ENCODE results near the gene PRKD1. TPM values are rescaled to one million over a fixed set of nuclear protein-coding genes. Genes with fewer than 3 reads are reported as not detected.

The PRKD1 gene
- total and polyA plus RNA-seq, 10 of the 15 experiments (the other 5 are each of a cell fraction or from before 2014, with no cell fraction given), result 0.02 to 0.56 TPM; not detected in 8

DNA sequence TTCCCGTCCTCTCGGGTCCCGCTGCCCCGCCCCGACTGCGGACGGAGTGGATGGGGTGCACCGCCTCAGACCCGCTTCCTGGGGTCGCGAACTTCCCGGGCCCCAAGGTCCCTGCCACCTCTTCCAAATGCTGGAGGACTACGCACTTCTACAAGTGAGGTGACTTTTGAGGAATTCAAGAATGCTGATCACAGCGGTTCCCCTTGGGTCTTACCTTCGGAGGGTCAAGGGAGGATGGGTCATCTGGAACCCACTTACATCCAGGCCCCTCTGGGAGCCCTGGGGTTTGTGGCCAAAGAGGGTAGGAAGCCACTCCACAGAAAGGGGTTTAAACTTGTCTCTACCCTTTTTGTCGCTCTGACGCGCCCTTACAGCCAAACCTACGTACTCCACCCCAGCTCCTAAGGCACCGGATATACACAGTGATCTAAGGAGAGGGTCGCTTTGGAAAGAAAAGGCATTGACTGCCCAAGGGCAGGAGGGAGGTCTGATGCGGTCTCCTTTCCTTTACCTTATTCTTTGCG, 532 bp upstream of the PRKD1 start:
- WGBS (ENCODE audit: insufficient coverage, insufficient replicate concordance, low lambda C conversion rate, missing lambda C conversion rate), result 50% methylated on average over 22 of the region's 23 CpGs
- SMC1A ChIA-PET (ENCODE audit: uncharacterized antibody, unreplicated experiment), result interaction anchor here (0.5 kb wide), 1 partner anchor 847 kb away, joined by 3 read pairs; no protein-coding TSS in a partner anchor
- H3K27ac ChIP-seq (ENCODE audit: control insufficient read depth, insufficient read depth), result no peak overlapping the region
- RAD21 ChIA-PET (ENCODE audit: unreplicated experiment), result no interaction called here
- CTCF ChIA-PET, result no interaction called here
- DNase-seq (ENCODE audit: low read depth, low spot score) (no peak), ATAC-seq (no peak), FAIRE-seq (no peak)
- peaks cover 0 to 3% of the 10 kb centered on the region in 2 experiments; a peak in 1 of 4 replicates for H3K27me3 ChIP-seq (replicated peaks in 1 of 2; ENCODE audit: control insufficient read depth in 2 of 2, insufficient read depth in 2 of 2, low read length in 1 of 2)
- POLR2A ChIA-PET, result no interaction called here
- H4K20me1 ChIP-seq (ENCODE audit: control insufficient read depth, insufficient read depth), result no peaks in the 10 kb centered on the region
- no peak overlapping the region for H3K4me3 ChIP-seq
- BruUV-seq (replicated peaks), result no TSS peak
- H3K36me3 ChIP-seq (ENCODE audit: control insufficient read depth in 2 of 2, insufficient read depth in 2 of 2, low read length in 1 of 2), result no peaks in the 10 kb centered on the region
- no peaks in the 10 kb centered on the region; the same call in 2 of the 3 replicates for H3K9me3 ChIP-seq (replicated peaks; ENCODE audit: control insufficient read depth, insufficient read depth, low read length)
- no peak overlapping the region for H3K4me2 ChIP-seq (ENCODE audit: control insufficient read depth, insufficient read depth)
- H3K79me2 ChIP-seq (ENCODE audit: control insufficient read depth, insufficient read depth, low read length), result no peaks in the 10 kb centered on the region
- no peaks in the 10 kb centered on the region for H3K4me1 ChIP-seq (ENCODE audit: control insufficient read depth, insufficient read depth, low read length)
- intact Hi-C loops (cut with micrococcal nuclease; ENCODE audit: unreplicated experiment) (no loop called here), in situ Hi-C loops (cut with MboI) (no loop called here)
- no peak overlapping the region for H3K9ac ChIP-seq (ENCODE audit: control insufficient read depth, insufficient read depth, low read length)
- H2AFZ ChIP-seq (ENCODE audit: control insufficient read depth, low read depth, low read length), result no peak overlapping the region
- TF ChIP-seq ZBED1 (IDR thresholded peaks at IDR 0.05; ENCODE audit: borderline replicate concordance), result no peak
- TF ChIP-seq, protein P1, sequence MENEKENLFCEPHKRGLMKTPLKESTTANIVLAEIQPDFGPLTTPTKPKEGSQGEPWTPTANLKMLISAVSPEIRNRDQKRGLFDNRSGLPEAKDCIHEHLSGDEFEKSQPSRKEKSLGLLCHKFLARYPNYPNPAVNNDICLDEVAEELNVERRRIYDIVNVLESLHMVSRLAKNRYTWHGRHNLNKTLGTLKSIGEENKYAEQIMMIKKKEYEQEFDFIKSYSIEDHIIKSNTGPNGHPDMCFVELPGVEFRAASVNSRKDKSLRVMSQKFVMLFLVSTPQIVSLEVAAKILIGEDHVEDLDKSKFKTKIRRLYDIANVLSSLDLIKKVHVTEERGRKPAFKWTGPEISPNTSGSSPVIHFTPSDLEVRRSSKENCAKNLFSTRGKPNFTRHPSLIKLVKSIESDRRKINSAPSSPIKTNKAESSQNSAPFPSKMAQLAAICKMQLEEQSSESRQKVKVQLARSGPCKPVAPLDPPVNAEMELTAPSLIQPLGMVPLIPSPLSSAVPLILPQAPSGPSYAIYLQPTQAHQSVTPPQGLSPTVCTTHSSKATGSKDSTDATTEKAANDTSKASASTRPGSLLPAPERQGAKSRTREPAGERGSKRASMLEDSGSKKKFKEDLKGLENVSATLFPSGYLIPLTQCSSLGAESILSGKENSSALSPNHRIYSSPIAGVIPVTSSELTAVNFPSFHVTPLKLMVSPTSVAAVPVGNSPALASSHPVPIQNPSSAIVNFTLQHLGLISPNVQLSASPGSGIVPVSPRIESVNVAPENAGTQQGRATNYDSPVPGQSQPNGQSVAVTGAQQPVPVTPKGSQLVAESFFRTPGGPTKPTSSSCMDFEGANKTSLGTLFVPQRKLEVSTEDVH (IDR thresholded peaks at IDR 0.05; ENCODE audit: low read depth, partially characterized antibody), result no peak
- TF ChIP-seq, protein P2, sequence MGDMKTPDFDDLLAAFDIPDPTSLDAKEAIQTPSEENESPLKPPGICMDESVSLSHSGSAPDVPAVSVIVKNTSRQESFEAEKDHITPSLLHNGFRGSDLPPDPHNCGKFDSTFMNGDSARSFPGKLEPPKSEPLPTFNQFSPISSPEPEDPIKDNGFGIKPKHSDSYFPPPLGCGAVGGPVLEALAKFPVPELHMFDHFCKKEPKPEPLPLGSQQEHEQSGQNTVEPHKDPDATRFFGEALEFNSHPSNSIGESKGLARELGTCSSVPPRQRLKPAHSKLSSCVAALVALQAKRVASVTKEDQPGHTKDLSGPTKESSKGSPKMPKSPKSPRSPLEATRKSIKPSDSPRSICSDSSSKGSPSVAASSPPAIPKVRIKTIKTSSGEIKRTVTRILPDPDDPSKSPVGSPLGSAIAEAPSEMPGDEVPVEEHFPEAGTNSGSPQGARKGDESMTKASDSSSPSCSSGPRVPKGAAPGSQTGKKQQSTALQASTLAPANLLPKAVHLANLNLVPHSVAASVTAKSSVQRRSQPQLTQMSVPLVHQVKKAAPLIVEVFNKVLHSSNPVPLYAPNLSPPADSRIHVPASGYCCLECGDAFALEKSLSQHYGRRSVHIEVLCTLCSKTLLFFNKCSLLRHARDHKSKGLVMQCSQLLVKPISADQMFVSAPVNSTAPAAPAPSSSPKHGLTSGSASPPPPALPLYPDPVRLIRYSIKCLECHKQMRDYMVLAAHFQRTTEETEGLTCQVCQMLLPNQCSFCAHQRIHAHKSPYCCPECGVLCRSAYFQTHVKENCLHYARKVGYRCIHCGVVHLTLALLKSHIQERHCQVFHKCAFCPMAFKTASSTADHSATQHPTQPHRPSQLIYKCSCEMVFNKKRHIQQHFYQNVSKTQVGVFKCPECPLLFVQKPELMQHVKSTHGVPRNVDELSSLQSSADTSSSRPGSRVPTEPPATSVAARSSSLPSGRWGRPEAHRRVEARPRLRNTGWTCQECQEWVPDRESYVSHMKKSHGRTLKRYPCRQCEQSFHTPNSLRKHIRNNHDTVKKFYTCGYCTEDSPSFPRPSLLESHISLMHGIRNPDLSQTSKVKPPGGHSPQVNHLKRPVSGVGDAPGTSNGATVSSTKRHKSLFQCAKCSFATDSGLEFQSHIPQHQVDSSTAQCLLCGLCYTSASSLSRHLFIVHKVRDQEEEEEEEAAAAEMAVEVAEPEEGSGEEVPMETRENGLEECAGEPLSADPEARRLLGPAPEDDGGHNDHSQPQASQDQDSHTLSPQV (IDR thresholded peaks at IDR 0.05), result no peak
- TF ChIP-seq, protein P3, sequence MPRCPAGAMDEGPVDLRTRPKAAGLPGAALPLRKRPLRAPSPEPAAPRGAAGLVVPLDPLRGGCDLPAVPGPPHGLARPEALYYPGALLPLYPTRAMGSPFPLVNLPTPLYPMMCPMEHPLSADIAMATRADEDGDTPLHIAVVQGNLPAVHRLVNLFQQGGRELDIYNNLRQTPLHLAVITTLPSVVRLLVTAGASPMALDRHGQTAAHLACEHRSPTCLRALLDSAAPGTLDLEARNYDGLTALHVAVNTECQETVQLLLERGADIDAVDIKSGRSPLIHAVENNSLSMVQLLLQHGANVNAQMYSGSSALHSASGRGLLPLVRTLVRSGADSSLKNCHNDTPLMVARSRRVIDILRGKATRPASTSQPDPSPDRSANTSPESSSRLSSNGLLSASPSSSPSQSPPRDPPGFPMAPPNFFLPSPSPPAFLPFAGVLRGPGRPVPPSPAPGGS (IDR thresholded peaks at IDR 0.05; ENCODE audit: borderline replicate concordance, insufficient read depth, low read depth, low read length, poor library complexity, severe bottlenecking), result no peak
- no peak for TF ChIP-seq POLR2AphosphoS5 (IDR thresholded peaks at IDR 0.05; ENCODE audit: low read length)
- no peak for TF ChIP-seq SMARCA5 (IDR thresholded peaks at IDR 0.05)
- no peak for TF ChIP-seq IKZF1 (conservative IDR thresholded peaks at IDR 0.05)
- TF ChIP-seq, protein P4, sequence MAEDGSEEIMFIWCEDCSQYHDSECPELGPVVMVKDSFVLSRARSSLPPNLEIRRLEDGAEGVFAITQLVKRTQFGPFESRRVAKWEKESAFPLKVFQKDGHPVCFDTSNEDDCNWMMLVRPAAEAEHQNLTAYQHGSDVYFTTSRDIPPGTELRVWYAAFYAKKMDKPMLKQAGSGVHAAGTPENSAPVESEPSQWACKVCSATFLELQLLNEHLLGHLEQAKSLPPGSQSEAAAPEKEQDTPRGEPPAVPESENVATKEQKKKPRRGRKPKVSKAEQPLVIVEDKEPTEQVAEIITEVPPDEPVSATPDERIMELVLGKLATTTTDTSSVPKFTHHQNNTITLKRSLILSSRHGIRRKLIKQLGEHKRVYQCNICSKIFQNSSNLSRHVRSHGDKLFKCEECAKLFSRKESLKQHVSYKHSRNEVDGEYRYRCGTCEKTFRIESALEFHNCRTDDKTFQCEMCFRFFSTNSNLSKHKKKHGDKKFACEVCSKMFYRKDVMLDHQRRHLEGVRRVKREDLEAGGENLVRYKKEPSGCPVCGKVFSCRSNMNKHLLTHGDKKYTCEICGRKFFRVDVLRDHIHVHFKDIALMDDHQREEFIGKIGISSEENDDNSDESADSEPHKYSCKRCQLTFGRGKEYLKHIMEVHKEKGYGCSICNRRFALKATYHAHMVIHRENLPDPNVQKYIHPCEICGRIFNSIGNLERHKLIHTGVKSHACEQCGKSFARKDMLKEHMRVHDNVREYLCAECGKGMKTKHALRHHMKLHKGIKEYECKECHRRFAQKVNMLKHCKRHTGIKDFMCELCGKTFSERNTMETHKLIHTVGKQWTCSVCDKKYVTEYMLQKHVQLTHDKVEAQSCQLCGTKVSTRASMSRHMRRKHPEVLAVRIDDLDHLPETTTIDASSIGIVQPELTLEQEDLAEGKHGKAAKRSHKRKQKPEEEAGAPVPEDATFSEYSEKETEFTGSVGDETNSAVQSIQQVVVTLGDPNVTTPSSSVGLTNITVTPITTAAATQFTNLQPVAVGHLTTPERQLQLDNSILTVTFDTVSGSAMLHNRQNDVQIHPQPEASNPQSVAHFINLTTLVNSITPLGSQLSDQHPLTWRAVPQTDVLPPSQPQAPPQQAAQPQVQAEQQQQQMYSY (CRISPR knock-in tag; IDR thresholded peaks at IDR 0.05), result no peak
